OCI-LY1 (cell line): ENCODE results near the gene OAT.
"Not testable (repeated sequence)": the region's sequence is repeated elsewhere in the genome, so short reads cannot be mapped to it uniquely, and the experiment has no call there.

ENCODE experiments used
- CTCF ChIP-seq: fragments of 200-600 bp; sonication (generic), shearing (Covaris generic); IDR thresholded peaks from 2 replicates; pipeline ENCODE4 v1.5.1; 2017; ENCODE audit warnings: mild to moderate bottlenecking, antibody characterized with exemption, low read length, moderate library complexity, mixed read lengths
- EZH2 ChIP-seq: fragments of 200-600 bp; sonication (generic), shearing (Covaris generic); IDR thresholded peaks from 2 replicates; pipeline ENCODE4 v1.8.0; 2017; ENCODE audit warnings: borderline replicate concordance, mixed run types, mild to moderate bottlenecking, antibody characterized with exemption, low read length, moderate library complexity, mixed read lengths

DNA sequence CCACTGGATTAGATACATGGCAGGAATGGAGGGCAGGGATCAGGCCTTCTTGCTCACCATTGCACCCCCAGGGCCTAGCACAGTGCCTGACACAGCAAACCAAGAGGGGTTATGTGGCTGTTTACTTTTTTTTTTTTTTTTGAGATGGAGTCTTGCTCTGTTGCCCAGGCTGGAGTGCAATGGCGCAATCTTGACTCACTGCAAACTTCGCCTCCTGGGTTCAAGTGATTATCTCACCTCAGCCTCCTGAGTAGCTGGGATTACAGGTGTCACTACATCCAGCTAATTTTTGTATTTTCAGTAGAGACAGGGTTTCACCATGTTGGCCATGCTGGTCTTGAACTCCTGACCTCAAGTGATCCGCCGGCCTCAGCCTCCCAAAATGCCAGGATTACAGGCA, 17.0 kb upstream of the OAT start:
- TF ChIP-seq CTCF, EZH2: not testable (repeated sequence)
